DMS153 treated with DMSO at 0.1 percent for 48 hours (cell line): ENCODE data around the gene POLRMT.
"Not testable (repeated sequence)": the region's sequence is repeated elsewhere in the genome, so short reads cannot be mapped to it uniquely, and the experiment has no call there.

Experiments used
- DNase-seq: peaks from one replicate; lab custom pipeline; 2025; ENCODE audit not compliant: unreplicated experiment; lab: John Stamatoyannopoulos, UW

POLRMT gene

DNA sequence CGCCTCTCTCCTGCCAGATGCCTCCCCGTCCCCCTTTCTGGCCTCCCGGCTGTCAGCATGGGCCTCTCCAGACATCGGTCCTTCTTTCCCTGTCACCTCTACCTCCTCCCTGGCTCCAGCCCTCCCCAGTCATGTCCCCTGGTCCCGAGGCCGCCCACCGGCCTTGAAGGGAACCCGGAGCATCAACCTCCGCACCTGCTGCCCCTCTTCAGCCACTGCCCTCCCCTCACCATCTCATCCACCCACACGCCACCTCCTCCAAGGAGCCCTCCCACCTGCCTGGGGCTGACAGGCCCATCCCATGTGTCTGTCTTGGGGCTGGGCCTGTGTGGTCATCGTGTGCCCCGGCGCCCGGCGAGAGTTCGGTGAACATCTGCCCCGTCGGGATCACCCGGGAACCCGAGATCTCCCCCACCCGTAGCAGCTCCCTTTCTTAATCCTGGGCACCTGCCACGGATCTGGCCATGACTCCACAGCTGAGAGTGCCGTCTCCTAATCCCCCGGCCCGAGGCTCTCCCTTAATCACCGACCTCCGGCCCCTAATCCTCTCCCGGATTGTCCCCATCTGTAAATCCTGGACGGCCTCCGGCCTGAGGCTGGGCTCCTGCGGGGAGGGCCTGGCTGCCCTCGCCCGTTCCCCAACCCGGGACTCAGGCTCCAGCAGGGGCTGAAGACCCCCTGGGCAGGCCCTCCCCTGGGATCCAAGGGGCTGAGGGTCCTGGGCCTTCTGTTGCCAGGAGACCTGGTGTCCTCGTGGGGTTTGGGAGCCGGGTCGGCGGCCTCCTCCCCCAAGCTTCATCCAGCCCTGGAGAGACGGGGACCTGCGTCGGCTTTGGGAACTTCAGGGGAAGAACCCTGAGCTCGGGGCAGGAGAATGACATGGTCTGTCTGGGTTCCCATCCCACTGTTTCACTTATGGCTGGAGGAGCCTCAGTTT lies 37.7 kb downstream of the POLRMT start:
- no peak for DNase-seq

DNA sequence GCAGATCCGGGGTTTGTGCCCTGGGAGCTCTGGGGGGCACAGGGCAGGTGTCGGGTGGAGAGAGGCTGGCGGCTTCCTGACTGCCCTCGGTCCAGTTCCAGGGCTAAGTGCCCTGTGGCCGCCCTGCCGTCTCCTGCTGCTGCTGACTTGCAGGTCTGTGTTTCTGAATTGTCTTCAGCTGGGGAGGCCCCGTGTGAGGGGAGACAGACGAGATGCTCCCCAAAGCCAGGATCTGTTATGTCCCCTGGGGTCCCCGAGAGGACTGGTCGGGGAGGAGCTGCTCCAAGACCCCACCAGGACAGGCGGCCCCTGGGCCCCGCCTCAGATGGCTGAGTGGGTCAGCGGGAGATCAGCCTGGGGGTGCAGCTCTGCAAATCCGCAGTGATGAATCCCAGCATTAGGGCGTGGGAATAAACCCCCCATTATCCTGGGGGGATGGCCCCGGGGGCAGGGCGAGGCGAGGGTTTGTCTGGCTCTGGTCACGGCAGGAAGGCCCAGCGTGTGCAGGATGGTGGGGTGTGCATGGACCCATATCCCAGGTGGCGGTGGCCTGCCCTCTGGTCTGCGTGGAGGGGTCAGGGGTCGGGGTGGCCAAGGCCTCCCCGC lies 39.0 kb downstream of the POLRMT start:
- DNase-seq, result no peak

DNA sequence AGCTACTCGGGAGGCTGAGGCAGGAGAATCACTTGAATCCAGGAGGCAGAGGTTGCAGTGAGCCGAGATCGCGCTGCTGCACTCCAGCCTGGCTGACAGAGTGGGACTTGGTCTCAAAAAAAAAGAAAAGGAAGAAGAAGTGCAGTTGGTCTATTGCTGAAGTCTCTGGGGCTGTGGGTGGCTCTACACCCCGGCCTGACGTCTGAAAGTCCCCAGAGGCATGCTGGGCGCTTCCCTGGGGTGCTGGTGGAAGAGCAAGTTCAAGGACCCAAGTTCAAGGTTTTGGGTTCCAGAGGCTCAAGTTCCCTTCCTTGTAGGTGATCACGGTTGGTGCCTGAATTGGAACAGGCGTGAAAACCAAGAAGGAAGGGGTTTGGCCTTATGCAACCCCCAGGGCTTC lies 39.8 kb downstream of the POLRMT start:
- DNase-seq, result no peak

DNA sequence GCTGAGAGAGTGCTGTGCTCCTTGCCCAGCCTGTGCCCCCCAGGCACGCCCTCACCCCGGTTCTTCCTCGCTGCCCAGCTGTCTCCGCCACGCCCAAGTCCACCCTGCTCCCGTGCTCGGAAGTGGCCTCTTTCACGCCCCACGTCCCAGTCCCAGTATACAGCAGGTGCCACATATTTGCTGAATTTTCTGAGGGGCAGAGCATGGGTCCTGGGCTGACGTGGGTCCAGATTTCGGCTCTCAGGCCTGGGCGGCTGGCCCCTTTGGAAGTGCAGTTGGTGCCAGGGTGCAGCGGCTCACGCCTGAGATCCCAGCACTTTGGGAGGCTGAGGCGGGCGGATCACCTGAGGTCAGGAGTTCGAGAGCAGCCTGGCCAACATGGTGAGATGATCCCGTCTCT lies 40.3 kb downstream of the POLRMT start:
- DNase-seq, result no peak

DNA sequence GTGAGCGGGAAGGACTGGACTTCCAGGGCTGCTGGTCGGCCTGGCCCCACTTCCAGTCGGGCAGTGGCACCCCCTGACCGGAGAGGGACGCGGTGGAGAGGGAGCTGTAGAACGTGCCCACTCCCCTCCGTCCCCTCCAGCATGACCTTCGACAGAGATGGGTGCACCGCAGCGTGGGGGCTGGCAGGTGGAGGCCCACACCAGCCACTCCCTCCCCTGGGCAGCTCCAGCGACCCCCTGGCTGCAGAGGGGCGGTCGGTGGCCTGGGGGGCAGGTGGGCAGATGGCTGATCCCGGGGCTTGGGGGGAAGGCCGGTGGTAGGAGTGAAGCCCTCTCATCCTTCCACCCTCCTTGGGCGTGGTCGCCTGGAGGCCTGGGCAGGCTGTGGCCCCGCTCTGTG lies 41.2 kb downstream of the POLRMT start:
- no peak for DNase-seq

DNA sequence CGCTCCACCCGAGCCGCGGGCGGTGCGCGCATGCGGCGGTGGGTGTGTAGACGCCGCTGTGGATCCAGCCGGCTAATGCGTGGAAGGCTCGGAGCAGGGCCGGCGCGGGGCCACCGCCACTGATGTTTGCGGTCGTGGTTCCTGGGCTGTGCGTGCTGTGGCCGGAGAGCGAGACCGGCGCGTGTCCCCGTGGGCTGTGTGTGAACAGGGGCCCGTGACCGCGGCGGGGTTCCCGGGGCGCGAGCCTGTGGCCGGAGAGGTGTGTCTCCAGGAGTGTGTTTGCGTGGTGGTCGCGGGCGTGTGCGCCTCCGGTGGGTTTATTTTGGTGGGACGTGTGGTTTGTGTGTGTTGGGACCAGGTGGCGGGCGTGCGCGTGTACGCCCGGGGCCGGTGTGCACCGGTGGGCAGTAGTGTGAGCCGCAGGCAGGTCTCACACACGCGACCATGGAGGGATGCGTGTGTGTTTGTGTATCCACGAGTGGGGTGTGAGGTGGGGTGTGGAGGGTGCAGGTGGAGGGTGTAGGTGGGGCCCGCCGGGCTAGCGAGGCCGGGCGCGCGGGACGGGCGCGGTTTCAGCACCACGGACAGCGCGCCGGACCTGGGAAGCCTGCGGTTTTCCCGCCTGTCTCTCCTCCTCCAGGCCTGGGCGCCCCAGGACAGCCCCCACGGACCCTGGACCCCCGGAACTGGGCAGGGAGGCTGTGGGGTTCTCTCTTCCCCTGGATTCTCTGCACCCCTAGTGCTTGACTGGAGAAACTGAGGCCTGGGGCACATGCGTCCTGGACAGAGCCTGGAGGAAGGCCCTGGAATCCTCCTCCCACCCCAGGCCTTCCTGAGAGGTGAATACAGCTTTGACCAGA lies 42.0 kb downstream of the POLRMT start:
- no peak for DNase-seq

DNA sequence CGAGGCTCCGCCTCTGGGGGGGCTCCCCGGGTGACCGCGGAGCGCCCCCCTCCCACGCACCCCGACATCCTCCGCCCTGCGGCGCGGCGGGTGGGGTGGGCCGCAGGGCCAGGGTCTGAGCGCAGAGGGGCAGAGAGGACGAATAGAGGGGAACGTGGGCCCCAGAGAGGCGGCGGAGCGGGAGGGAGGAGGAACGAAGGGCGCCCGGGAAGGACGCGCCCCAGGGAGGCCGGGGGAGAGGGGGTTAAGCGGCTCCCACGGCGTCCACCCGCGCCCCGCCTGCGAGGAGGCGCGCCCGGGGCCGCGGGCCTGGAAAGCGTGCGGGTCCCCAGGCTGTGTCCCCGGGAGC lies 42.6 kb downstream of the POLRMT start:
- DNase-seq, result no peak

DNA sequence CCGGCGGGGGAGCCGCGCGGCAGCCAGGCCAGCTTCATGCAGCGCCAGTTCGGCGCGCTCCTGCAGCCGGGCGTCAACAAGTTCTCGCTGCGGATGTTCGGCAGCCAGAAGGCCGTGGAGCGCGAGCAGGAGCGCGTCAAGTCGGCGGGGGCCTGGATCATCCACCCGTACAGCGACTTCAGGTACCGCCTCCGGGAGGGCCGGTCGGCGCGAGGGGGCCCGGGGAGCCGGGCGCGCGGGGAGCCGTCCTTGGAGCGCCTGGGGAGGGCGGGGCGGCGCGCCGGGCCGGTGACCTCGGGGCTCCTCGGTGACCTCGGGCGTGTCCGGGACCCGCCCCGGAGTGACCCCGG lies 43.0 kb downstream of the POLRMT start:
- DNase-seq, result no peak

DNA sequence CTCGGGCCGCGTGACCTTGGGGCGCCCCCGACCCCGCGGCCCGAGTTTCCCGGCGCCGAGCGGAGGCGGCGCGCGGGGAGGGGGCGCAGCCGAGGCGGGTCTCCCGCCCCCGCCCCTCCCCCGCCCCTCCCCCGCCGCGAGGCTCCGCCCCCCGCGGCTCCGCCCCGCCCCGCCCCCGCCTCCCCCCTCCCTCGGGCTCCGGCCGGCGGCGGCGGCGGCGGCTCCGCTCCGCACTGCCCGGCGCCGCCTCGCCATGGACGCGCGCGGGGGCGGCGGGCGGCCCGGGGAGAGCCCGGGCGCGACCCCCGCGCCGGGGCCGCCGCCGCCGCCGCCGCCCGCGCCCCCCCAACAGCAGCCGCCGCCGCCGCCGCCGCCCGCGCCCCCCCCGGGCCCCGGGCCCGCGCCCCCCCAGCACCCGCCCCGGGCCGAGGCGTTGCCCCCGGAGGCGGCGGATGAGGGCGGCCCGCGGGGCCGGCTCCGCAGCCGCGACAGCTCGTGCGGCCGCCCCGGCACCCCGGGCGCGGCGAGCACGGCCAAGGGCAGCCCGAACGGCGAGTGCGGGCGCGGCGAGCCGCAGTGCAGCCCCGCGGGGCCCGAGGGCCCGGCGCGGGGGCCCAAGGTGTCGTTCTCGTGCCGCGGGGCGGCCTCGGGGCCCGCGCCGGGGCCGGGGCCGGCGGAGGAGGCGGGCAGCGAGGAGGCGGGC lies 43.5 kb downstream of the POLRMT start, which contains the start of gene HCN2:
HCN2 (plus strand) TSS at position 189 of the 703 bp plus-strand sequence; CDS start at position 254, 65 bp downstream.
- no peak for DNase-seq

DNA sequence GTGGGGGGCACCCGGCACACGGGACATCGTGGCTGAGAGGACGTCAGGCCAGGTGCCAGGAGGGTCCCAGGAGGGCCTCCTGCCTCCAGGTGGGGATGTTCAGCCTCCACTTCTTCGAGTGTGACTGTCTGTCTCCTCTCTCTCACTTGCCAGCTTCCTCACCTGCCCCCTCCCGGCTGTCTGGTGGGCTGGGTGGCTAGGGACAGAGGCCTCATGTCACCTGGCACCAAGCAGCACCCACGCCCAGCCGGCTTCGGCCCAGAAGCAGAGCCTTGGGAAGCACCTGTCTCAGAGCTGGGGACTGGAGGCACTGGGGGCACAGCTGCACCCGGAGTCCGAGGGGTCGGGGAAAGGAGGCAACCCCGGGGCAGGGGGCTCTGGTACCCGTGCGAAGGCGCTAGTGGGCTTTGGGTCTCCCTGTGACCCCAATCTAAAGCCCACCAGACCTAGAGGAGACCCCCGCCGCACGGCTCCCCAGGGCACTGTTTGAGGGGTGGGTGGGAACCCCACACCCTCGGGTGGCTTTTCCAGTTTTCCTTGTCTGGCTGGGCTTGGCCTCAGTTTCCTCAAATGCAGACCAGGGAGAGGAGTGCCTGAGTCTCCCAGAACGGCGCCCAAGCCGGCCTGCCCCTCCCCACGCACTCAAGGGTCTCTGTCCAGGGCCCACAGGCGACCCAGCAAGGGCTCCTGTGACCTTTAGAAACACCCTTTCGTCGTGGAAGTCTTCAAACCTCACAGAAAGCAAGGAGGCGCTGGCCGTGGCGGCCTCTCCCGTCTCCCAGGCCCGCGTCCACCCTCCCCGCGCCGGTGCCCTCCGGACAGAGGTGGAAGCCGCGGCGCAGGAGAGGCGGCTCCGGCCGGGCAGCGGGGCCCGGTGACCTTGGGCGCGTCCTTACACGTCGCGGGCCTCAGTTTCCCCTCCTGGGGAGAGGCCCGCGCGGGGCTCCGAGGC lies 44.3 kb downstream of the POLRMT start:
- no peak for DNase-seq

DNA sequence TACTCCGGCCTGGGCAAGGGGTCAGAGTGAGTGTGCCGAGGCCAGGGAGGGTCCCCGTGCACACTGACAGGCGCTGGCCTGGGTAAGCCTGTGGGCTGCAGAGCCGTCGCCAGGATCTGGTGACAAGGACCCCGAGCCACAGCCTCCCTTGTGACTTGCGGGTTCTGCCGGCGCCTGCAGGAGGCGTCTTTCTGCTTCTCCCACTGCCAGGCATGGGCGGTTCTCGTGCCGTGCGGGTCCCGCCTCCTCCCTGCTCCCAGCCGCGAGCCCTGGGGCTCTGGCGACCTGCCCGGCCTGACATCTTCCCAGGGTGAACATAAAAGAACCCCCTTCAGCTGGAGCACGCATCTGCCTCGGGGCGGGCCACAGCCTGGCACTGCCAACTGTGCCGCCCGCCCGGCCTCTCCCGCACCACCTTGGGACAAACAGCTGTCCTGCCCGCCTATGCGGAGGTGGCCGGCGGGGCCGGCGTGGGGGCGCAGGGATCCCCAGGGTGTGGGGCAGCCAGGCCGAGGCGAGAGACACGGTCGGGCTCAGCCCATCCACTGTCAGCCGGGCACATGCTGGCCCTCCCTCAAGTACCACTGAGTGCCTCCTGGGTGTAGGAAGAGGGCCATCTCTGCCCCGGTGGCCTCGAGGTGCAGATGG lies 45.1 kb downstream of the POLRMT start:
- DNase-seq, result peak; percentile 31

DNA sequence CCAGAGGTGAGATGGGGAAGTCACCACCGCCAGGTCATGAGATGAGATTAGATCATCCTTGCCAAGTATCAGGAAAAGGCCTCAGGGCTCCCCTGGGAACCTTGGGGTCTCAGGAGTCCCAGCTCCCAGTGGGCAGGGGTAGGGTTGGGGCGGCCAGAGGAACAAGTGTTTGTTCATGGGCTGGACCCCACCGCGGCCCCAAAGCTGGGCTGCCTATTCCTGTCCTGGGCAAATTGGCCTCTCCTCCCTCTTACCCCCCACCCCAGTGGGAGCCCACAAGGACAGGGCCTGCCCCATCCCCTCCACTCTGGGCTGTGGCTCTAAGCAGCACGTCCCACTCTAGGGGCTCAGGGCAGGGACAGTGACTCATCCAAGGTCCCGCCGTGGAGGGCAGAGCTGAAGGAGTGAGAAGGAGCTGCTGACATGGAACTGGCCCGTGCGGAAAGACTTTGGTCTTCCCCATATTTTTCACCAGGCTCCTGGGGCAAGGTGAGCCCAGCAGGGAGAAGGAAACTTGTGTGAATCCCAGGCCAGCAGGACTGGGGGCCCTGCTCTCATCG lies 47.7 kb downstream of the POLRMT start:
- DNase-seq, result no peak

DNA sequence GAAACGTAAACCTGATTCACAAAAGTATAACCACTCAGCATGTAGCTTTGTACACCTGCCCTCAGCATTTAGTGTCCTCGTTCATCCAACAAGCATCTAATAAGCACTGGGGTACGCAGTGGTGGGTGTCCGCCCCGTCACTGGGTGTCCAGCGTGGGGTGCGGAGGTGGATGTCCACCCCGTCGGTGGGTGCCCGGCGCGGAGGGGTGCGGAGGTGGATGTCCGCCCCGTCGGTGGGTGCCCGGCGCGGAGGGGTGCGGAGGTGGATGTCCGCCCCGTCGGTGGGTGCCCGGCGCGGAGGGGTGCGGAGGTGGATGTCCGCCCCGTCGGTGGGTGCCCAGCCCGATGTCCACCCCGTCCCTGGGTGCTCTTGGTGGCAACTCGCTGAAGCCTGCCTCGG lies 48.2 kb downstream of the POLRMT start:
- DNase-seq, result not testable (repeated sequence)

DNA sequence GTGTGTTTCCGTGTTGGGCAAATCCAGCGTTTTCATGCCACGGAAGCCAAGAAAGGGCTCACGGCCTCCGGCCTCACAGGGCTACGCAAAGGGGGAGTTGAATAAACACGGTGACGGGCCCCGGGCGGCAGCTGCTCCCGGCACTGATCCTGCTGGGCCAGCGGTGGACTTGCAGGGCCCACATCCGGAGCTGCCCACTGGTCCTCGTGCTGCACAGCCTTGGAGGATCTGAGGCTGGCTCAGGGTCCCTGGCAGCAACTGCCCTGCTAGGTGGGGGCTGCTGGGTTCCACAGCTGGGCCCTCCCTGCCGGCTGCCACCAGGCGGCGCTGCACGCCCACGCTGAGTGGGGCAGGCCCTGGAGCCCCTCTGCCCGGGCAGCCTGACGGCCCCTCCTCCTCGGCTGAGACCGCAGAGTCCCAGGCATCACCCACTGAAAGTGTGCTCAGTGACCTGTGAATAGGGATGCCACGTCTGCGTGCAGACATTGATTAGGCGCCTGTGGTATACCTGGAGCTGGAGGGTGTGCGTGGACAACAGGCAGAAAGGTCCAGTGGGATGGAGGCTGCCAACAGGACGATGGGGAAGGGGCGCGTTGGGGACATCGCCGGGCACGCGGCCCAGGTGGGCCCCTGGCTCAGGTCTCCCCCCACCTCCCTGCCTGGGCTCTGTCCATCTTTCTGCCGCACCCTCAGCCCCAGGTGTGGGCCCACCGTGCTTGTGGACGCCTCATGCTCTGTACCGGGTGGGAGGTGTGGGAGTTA lies 48.9 kb downstream of the POLRMT start:
- no peak for DNase-seq

DNA sequence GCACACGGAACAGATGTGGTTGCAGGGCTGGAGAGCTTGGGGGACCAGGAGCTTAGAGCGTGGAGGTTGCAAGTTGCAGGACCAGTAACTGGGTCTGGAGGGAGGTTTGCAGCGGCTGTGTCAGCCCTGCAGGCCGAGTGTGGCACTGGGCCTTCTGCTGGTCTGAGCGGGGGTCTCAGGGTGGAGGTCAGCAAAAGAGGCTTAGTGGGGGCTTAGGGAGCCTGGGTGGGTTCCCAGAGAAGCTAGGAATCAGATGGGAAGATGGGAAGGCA lies 49.4 kb downstream of the POLRMT start:
- DNase-seq, result no peak

DNA sequence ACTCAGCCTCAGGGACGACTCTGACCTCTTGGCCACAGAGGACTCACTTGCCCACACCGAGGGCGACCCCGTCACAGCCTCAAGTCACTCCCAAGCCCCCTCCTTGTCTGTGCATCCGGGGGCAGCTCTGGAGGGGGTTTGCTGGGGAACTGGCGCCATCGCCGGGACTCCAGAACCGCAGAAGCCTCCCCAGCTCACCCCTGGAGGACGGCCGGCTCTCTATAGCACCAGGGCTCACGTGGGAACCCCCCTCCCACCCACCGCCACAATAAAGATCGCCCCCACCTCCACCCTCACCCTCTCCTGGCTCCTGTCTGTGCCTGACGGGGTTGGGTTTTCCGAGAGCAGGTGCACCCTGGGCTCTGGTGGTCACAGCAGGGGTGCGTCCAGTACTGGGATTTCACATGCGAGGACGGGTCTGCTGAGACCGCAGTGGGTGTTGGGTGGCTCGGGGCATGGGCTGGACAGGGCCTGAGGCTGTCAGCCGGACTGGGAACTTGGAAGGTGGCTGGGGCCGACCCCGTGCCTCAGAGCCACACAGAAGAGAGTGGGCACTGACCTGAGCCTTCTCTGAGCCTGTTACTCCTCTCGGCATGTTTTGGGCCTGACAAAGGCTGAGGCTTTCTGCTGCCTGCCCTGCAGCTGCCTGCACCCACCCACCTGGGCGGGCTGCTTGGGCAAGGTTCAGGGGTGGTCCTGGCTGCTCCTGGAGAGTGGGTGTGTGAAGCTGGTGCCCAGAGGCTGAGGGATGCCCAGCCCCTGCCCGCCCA lies 50.0 kb downstream of the POLRMT start:
- no peak for DNase-seq

DNA sequence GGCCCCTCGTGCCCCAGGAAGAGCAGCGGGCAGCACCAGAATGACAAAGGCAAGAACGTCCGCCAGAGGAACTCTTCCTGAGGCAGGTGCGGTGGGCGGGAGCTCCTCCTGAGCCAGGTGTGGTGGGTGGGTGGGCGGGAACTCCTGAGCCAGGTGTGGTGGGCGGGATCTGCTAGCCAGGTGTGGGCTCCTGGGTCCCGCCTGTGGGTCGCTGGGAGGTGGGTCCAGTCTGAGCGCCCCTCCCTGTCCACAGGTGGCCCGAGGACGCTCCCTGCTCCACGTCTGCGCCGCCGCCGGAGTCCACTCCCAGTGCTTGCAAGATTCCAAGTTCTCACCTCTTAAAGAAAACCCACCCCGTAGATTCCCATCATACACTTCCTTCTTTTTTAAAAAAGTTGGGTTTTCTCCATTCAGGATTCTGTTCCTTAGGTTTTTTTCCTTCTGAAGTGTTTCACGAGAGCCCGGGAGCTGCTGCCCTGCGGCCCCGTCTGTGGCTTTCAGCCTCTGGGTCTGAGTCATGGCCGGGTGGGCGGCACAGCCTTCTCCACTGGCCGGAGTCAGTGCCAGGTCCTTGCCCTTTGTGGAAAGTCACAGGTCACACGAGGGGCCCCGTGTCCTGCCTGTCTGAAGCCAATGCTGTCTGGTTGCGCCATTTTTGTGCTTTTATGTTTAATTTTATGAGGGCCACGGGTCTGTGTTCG lies 50.7 kb downstream of the POLRMT start:
- no peak for DNase-seq
